Hematopoietic multipotent progenitor cell treated with erythropoietin and hydrocortisone succinate and interleukin-3 and kit ligand, for 8 days (in vitro differentiated cells): ENCODE data around the gene HAVCR1.

ENCODE experiments used
- DNase-seq: peaks from one replicate; pipeline ENCODE4 v3.0.0-alpha.2; 2015

HAVCR1 gene

GRCh38 chr5:156984064-156984463 is 74.9 kb downstream of the HAVCR1 start:
- DNase-seq, result no peak

- no peak for DNase-seq
These were observed 77.4 kb downstream of the HAVCR1 start for GRCh38 chr5:156981481-156981880.
